GM18508 (cell line): ENCODE results near the gene FAM162A.
A peak's percentile ranks its signal among the peaks of the same experiment; 100 is the strongest.

Experiments used
- ATAC-seq: cut with Tn5 transposase; IDR thresholded peaks from one replicate; pipeline ENCODE4 v1.9.1; 2021; ENCODE audit warnings: moderate number of reproducible peaks; ENCODE audit not compliant: insufficient read depth, unreplicated experiment

Gene FAM162A

DNA sequence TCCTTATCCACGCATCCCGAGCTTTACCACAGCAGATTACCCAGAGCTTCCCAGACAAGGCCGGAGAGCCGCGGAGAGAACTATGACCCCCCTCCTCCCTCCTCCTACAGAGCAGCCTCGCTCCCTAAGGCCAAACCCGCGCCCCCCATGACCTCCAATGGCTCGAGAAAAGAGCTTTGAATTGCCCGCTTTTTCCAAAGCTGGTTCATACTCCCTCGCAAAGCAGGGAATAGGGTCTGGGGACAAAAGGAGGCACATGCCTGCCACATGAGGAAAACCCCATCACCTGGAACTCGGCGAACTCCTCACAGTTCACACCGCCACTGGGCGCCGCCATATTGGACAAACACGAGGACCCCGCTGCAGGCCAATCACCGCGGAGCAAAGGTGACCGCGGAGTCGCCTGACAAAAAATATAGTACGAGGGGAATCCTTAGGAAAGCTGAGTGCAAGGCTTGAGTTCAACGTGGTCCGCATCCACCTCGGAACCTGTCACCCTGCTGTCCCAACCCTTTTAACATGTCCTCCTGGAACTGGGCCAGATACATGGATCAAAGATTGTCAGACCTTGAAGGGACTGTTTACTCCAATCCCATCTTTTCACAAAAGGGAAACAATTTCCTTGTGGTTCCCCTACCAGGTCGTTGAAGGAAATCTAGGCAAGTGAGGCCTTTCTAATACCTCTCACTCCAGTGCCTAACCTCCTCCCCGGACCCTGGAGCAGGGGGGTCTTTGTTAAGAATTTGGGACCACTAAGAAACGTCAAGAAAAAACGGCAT is 905 bp upstream of the FAM162A start, which contains the start of gene MIX23:
Gene MIX23, minus strand, starts transcription at position 344 of the 779 bp plus-strand sequence. Its CDS starts 7 bp downstream, at position 337.
- peak; percentile 27 for ATAC-seq

DNA sequence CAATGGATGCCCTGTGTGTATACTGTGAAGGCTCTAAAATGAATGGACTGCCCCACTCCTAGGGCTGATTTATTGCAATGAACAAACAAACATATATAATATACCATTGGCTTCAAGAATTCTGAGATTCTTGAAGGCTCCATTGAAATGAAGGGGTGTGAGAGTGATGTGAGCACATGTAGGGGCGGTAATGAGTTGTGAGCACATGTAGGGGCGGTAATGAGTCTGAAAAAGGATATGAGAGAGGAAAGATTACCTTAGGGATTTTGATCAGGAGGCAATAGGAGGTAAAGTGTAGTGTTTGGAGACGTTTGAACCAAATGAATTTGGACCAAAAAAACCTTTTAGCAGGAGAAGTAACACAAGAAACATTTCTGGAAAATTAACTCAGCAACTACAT is 3.7 kb downstream of the FAM162A start:
- no peak for ATAC-seq

GRCh38 chr3:122389197-122389596 is 5.2 kb downstream of the FAM162A start:
- ATAC-seq: no peak

DNA sequence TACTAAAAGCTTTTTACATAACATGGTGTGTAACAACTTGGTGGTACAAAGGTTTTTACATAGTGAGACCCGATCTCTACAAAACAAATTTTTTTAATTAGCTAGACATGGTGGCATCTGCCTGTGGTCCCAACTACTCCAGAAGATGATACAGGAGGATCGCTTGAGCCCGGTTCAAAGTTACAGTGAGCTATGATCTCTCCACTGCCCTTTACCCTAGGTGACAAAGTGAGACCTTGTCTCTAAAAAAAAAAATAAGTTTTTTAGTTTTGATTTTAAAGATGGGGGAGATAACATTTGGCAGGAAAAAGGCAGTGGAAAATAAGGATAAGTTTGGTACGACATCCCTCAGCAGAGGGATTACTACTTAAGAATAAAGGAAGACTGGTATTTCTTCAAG is 5.9 kb downstream of the FAM162A start:
- no peak for ATAC-seq

- ATAC-seq: no peak
Measured at GRCh38 chr3:122390665-122391064, 6.7 kb downstream of the FAM162A start.

DNA sequence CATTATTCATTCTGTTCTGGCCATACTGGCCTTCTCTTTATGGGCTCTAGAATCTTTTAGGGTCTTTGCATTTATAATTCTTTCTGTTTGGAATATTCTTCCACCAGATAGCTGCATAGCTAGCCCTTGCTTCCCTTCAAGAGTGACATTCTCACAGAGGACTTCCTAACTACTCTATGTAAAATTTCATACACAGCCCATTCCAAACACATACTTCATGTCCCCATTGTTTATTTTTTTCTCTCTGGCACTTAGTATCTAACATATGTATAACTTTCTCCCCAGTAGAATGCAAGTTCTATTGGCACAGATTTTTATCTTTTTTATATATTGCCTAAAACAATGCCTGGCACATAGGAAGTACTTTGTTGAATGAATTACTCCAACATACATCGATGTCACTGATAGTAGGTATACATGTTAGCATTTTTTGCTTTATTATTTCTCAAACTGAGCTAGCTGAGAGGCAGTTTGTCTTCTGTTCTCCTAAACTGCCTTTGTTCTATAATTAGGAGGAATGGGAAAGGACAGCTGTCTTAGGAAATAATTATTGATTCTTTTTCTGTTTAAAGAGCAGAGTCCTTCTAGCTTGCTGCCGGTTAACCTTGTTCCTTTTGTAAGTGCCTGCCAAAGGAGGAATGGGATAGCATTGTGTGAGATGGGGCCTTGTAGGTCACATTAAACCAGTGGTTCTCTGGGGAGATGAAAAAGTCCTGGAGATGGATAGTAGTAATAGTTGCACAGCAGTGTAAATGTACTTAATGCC is 7.9 kb downstream of the FAM162A start:
- ATAC-seq: no peak

- ATAC-seq: no peak
Measured at GRCh38 chr3:122392868-122393844, 9.2 kb downstream of the FAM162A start.

- no peak for ATAC-seq
Measured at GRCh38 chr3:122394173-122394572, 10.2 kb downstream of the FAM162A start.

- no peak for ATAC-seq
Measured at GRCh38 chr3:122395582-122395981, 11.6 kb downstream of the FAM162A start.

DNA sequence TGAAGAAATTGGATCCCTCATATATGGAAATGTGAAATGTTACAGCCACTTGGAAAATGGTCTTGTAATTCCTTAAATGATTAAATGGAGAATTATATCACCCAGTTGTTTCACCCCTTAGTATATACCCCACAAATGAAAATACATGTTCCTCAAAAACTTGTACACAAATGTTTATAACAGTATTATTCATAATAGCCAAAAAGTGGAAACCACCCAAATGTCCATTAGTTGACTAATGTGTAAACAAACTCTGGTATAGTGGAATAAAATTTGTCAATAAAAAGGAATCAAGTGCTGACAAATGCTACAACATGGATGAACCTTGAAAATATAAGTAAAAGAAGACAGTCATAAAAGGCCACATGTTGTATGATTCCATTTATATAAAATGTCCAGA is 12.5 kb downstream of the FAM162A start:
- no peak for ATAC-seq

GRCh38 chr3:122397201-122397600 is 13.2 kb downstream of the FAM162A start:
- ATAC-seq: no peak

GRCh38 chr3:122398920-122399319 is 14.9 kb downstream of the FAM162A start:
- ATAC-seq: no peak

DNA sequence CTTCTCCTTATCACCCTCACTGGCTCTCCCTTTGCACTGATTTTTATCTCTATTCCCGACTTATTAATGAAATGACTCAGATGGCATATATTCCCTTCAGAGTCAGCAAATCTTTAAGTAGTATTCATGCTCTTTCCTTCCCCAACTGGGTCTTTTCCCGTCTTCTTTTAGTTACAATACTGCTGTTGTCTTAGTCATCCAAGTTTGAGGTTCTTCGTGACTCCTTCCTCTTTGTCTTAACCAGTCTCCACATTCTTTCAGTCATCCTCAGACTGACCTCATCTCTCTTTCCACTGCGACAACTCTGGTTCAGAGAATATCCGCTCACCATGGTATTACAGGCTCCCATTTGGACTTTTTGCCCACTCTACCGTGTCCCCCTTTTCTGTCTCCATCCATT is 19.5 kb downstream of the FAM162A start:
- no peak for ATAC-seq

- no peak for ATAC-seq
Measured at GRCh38 chr3:122405015-122405414, 21.0 kb downstream of the FAM162A start.

DNA sequence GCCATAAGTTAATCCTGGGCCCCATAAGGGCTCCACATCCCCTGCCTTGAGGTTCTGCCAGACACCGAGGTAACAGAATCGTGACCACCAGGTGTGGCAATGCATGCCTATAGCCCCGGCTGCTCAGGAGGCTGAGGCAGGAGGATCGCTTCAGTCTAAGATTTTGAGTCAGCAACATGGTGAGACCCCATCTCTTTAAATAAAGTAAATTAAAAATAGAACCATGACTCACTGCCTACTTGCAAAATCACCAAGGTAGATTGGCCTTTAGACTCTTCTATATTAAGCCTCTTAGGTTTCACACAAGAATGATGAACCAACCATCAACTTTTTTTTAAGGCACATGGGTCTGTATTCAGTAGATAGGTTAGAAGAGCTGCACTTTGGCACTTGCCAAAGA is 22.2 kb downstream of the FAM162A start:
- no peak for ATAC-seq

- no peak for ATAC-seq
Measured at GRCh38 chr3:122407946-122408345, 24.0 kb downstream of the FAM162A start.

GRCh38 chr3:122409446-122409845 is 25.5 kb downstream of the FAM162A start:
- ATAC-seq: no peak

- no peak for ATAC-seq
Measured at GRCh38 chr3:122410111-122410510, 26.1 kb downstream of the FAM162A start.

DNA sequence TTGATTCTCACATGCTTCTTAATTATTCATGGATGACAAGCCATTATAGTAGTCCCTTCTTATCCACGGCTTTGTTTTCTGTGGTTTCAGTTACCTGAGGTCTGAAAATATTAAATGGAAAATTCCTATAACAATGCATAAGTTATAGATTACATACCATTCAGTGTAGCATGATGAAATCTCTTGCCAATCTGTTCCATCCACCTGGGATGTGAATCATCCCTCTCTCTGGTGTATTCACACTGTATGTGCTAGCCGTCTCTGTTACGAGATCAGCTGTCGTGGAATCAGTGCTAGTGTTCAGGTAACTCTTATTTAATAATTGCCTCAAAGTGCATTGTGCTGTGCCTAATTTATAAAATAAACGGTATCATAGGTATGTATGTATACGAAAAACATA is 26.7 kb downstream of the FAM162A start:
- no peak for ATAC-seq

GRCh38 chr3:122414391-122414790 is 30.4 kb downstream of the FAM162A start:
- ATAC-seq: no peak
